Measurements from ENCODE around the gene GNG12. TPM values are rescaled to one million over a fixed set of nuclear protein-coding genes. Genes with fewer than 3 reads are reported as not detected.

Gene GNG12
- total and polyA plus RNA-seq, 12 donors, result 15.3 to 121 (median 84.7) TPM

- 58 to 63% (median 60%) methylated on average over 3 of the region's 3 CpGs for WGBS, 4 donors
- intact Hi-C loops (cut with DNase I), result no loop called here
- Histone ChIP-seq H3K27ac (peak overlapping the region in 1 of 5 donors; percentile 30), H3K4me3 (no peak overlapping the region), H3K27me3 (no peaks in the 10 kb centered on the region), H3K9me3 (replicated peaks in 1 of 3) (no peaks in the 10 kb centered on the region), H3K4me1 (replicated peaks in 1 of 2) (peaks cover 16 to 28% of the 10 kb centered on the region in 2 donors), H3K36me3 (replicated peaks in 1 of 2) (no peaks in the 10 kb centered on the region)
- peak in 5 of 7 donors; percentile 39 to 75 (median 49) for DNase-seq
- TF ChIP-seq POLR2A (IDR thresholded peaks at IDR 0.05), result no peak
- no peak for TF ChIP-seq CTCF (IDR thresholded peaks at IDR 0.05)
Measured at GRCh38 chr1:67724928-67725560, 108.2 kb downstream of the GNG12 start.

- WGBS, 4 donors, result 6 to 30% (median 15%) methylated on average over 2 of the region's 2 CpGs
- Histone ChIP-seq H3K27ac (peak overlapping the region in 2 of 5 donors; percentile 21 to 62), H3K4me1 (replicated peaks in 1 of 2) (peaks cover 16 to 28% of the 10 kb centered on the region in 2 donors), H3K27me3 (no peaks in the 10 kb centered on the region), H3K9me3 (replicated peaks in 1 of 3) (no peaks in the 10 kb centered on the region), H3K36me3 (replicated peaks in 1 of 2) (no peaks in the 10 kb centered on the region), H3K4me3 (no peak overlapping the region)
- DNase-seq, result peak in 3 of 7 donors; percentile 46 to 63 (median 54)
- intact Hi-C loops (cut with DNase I), result no loop called here
- peak in 1 of 2 donors; percentile 35 for TF ChIP-seq POLR2A (IDR thresholded peaks at IDR 0.05)
- TF ChIP-seq CTCF (IDR thresholded peaks at IDR 0.05), result no peak
Measured at GRCh38 chr1:67723620-67724019, 109.6 kb downstream of the GNG12 start.

- Histone ChIP-seq H3K27ac (peak overlapping the region in 2 of 5 donors; percentile 36 to 62), H3K4me1 (replicated peaks in 1 of 2) (peaks cover 16 to 31% of the 10 kb centered on the region in 2 donors)
Measured at GRCh38 chr1:67723126-67723525, 110.1 kb downstream of the GNG12 start.

More at GRCh38 chr1:67723126-67723525, 110.1 kb downstream of the GNG12 start:
- TF ChIP-seq CTCF (IDR thresholded peaks at IDR 0.05), result no peak
- TF ChIP-seq POLR2A (IDR thresholded peaks at IDR 0.05), result no peak
- Histone ChIP-seq H3K27me3 (no peaks in the 10 kb centered on the region), H3K9me3 (replicated peaks in 1 of 3) (no peaks in the 10 kb centered on the region), H3K36me3 (replicated peaks in 1 of 2) (no peaks in the 10 kb centered on the region), H3K4me3 (no peak overlapping the region)
- no peak for DNase-seq
- intact Hi-C loops (cut with DNase I), result no loop called here
- WGBS, 4 donors, result 54 to 69% (median 61%) methylated on average over 1 of the region's 1 CpG

Data from adrenal gland (tissue), 12 donors.